Mesothelial cell of epicardium (in vitro differentiated cells): ENCODE data around the gene MMP26. TPM values are rescaled to one million over a fixed set of nuclear protein-coding genes. Genes with fewer than 3 reads are reported as not detected.

Experiments used
- DNase-seq, 2 experiments: peaks; one replicate each; pipeline ENCODE4 v3.0.0; 2021; ENCODE audit warnings: low spot score in 2 of 2; ENCODE audit not compliant: unreplicated experiment in 2 of 2
- H3K27ac Mint-ChIP-seq: 2 replicates; pipeline ENCODE4 v1.8.0; 2021; ENCODE audit warnings: mixed read lengths
- H3K27me3 Mint-ChIP-seq: 2 replicates; pipeline ENCODE4 v1.8.0; 2021; ENCODE audit warnings: low read depth, mixed read lengths
- H3K36me3 Mint-ChIP-seq: 2 replicates; pipeline ENCODE4 v1.8.0; 2021; ENCODE audit warnings: mixed read lengths
- H3K4me1 Mint-ChIP-seq: 2 replicates; pipeline ENCODE4 v1.8.0; 2021; ENCODE audit warnings: mixed read lengths
- H3K4me3 Mint-ChIP-seq: 2 replicates; pipeline ENCODE4 v1.8.0; 2021; ENCODE audit warnings: mild to moderate bottlenecking, moderate library complexity, mixed read lengths
- H3K9me3 Mint-ChIP-seq: 2 replicates; pipeline ENCODE4 v1.8.0; 2021; ENCODE audit warnings: mixed read lengths
- total RNA-seq: library from RNA; stranded (reverse); gene quantifications from 3 replicates; pipeline ENCODE4 v1.2.1, GENCODE V29; 2021
- TF ChIP-seq, protein P1 (sequence below): fragments of 200-600 bp; sonication (generic); IDR thresholded peaks from one replicate; pipeline ENCODE4 v1.5.0; 2021; ENCODE audit warnings: antibody characterized with exemption; ENCODE audit not compliant: unreplicated experiment

MMP26 gene
- total RNA-seq, 1 donor from 2014 or later, result not detected

DNA sequence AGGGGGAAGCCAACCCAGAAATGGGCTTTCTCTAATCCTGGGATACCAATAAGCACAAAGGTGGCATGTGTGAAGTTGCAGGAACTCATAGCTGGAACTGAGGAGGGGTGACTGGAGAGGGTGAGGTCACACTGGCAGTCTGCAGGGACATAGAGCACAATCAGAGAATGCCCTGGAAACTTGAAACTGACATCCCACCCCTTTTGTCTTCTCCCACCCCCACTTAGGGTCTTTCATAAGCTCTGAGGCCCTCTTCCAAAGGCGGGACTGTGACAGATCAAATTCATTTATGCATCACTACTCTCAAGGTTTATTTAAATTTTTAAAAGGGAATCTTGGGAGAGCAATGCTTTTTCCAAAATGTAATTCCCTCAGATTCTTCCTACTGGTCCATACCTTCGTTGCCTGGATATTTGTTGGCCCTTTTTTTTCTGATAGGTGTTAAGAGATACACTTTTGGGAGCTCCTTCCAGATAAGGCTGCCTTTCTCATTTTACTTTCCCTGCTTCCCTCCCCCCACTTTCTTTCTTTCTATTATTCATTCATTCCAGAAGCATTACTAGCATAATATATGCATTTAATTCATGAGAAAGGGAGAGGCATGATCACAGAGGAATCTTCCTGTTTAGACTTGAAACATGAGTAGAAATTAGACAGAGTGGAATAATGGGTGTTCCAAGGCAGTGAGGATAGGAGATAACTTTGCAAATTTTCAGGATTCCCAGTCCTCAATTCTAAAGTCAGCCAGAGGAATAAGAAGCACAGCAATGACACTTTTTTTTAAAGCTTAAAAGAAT, 21.8 kb upstream of the MMP26 start:
- TF ChIP-seq, protein P1, sequence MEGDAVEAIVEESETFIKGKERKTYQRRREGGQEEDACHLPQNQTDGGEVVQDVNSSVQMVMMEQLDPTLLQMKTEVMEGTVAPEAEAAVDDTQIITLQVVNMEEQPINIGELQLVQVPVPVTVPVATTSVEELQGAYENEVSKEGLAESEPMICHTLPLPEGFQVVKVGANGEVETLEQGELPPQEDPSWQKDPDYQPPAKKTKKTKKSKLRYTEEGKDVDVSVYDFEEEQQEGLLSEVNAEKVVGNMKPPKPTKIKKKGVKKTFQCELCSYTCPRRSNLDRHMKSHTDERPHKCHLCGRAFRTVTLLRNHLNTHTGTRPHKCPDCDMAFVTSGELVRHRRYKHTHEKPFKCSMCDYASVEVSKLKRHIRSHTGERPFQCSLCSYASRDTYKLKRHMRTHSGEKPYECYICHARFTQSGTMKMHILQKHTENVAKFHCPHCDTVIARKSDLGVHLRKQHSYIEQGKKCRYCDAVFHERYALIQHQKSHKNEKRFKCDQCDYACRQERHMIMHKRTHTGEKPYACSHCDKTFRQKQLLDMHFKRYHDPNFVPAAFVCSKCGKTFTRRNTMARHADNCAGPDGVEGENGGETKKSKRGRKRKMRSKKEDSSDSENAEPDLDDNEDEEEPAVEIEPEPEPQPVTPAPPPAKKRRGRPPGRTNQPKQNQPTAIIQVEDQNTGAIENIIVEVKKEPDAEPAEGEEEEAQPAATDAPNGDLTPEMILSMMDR, result no peak
- Mint-ChIP-seq H3K36me3 (no peaks in the 10 kb centered on the region), H3K27me3 (peaks cover 3% of the 10 kb centered on the region), H3K9me3 (no peaks in the 10 kb centered on the region), H3K4me3 (no peak overlapping the region), H3K4me1 (no peaks in the 10 kb centered on the region), H3K27ac (no peak overlapping the region)
- DNase-seq, result no peak

GRCh38 chr11:4684631-4685285, 19.8 kb upstream of the MMP26 start:
- H3K27ac Mint-ChIP-seq, result no peak overlapping the region
- H3K36me3 Mint-ChIP-seq, result no peaks in the 10 kb centered on the region
- no peaks in the 10 kb centered on the region for H3K9me3 Mint-ChIP-seq
- TF ChIP-seq, protein P1, result no peak
- H3K4me1 Mint-ChIP-seq, result no peaks in the 10 kb centered on the region
- no peak for DNase-seq
- H3K27me3 Mint-ChIP-seq, result peaks cover 3% of the 10 kb centered on the region
- H3K4me3 Mint-ChIP-seq, result no peak overlapping the region

DNA sequence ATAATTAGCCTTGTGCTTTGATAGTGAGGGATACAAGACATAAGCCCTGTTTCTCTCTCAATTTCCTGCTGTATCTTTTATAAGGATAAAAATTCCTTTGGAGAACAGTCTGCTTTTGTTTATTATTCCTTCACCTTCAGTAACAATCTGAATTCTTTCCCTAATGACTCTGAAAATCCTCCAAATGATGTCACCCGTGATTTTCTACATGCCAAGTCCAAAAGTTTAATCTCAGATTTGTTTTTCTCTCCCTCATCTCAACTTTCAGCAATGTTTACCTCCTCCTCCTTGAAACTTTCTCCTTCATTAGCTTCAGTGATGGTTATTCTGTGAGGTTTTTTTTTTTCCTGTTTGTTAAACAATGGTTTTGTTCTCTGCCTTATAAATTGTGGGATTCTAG, 9.1 kb upstream of the MMP26 start:
- Mint-ChIP-seq H3K4me3 (no peak overlapping the region), H3K9me3 (no peaks in the 10 kb centered on the region), H3K27me3 (peaks cover 7% of the 10 kb centered on the region), H3K4me1 (no peaks in the 10 kb centered on the region), H3K36me3 (no peaks in the 10 kb centered on the region), H3K27ac (no peak overlapping the region)
- no peak for DNase-seq
- TF ChIP-seq, protein P1, result no peak

GRCh38 chr11:4697585-4697984, 7.0 kb upstream of the MMP26 start, which contains the start of gene OR51E2:
TSS of gene OR51E2 (minus strand) at chr11:4697853. CDS start at chr11:4682711, 15,142 bp downstream.
- no peak for DNase-seq
- no peaks in the 10 kb centered on the region for H3K4me1 Mint-ChIP-seq
- TF ChIP-seq, protein P1, result no peak
- no peak within 1 kb of the TSS for H3K27ac Mint-ChIP-seq
- H3K36me3 Mint-ChIP-seq, result no peaks in the 10 kb centered on the region
- no peak within 1 kb of the TSS for H3K4me3 Mint-ChIP-seq
- no peaks in the 10 kb centered on the region for H3K9me3 Mint-ChIP-seq
- H3K27me3 Mint-ChIP-seq, result no peaks in the 10 kb centered on the region

DNA sequence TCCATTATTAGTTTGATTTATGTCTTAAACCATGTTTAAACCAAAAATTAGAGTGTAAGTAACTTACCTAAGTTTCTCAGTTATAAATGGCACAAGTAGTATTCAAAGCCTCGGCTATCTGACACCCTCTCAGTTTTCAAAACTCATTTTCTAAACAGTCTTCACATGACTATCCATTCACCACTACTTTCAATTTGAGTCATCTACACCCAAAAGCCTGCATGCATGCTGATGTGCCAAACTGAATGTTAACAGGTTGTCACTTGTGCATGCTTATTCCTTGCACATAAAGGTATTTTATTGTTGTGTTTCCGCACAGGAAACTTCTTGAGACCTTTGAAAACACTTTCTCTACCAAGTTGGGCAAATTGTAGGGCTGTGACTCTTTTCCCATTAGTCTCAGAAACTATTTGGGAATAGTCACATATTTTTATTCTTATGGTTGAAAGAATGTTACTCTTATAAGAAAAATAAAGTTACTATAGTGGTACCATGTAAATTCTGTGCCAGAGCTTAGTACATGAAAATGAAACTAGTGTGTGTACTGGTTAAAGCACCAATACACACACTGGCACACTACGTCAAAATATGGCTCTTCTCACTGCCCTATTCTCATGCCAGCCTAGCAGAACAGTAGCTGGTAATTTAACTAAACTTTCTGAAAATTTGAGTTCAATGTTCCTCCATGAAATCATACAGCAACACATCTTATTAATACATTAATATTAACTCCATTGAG, 4.7 kb upstream of the MMP26 start:
- Mint-ChIP-seq H3K27me3 (no peaks in the 10 kb centered on the region), H3K4me3 (no peak overlapping the region), H3K27ac (no peak overlapping the region)

More for the DNA sequence above, 4.7 kb upstream of the MMP26 start:
- no peaks in the 10 kb centered on the region for H3K36me3 Mint-ChIP-seq
- TF ChIP-seq, protein P1, result no peak
- no peak for DNase-seq
- no peaks in the 10 kb centered on the region for H3K9me3 Mint-ChIP-seq
- H3K4me1 Mint-ChIP-seq, result peaks cover 17% of the 10 kb centered on the region
